Measurements from ENCODE around the gene ENKUR.

ENKUR gene

DNA sequence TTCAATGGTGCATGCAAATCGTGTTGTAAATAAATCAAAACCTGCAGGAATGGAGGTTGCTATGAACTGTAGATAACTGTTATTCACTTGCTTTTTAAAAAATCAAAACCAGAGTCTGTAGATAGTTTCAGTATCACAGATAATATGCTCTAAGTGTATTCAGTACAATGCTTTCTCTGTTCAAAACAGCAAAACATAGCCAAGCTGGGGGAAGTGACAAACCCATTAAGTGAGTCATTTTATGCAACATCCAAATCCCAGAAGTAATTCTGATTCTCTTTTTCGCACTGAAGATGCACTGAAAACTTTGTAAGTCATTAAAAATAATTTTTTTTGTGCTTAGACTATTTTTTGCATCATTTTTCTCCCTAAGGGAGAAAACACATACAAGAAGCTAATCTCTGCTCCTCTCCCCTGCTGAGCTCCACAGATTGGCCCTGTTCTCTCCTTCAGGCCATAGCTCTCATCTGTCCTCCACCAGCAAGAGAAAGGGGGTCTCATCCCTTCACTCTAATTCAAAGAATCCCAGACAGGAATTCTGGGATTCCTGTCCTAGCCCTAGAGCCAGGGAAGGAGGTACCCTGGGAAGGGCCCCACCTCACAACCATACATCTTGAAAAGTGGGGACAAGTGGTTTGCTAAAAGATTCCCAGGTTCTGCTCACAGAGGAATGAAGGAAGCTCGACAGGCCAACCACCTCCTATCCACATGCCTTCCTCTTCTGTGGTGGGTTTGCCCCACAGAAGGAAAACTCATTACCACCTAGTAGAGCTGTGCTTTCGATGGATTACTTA is 68.5 kb downstream of the ENKUR start:
- no peak for DNase-seq (ENCODE audit: low spot score)
- TF ChIP-seq, protein P1, sequence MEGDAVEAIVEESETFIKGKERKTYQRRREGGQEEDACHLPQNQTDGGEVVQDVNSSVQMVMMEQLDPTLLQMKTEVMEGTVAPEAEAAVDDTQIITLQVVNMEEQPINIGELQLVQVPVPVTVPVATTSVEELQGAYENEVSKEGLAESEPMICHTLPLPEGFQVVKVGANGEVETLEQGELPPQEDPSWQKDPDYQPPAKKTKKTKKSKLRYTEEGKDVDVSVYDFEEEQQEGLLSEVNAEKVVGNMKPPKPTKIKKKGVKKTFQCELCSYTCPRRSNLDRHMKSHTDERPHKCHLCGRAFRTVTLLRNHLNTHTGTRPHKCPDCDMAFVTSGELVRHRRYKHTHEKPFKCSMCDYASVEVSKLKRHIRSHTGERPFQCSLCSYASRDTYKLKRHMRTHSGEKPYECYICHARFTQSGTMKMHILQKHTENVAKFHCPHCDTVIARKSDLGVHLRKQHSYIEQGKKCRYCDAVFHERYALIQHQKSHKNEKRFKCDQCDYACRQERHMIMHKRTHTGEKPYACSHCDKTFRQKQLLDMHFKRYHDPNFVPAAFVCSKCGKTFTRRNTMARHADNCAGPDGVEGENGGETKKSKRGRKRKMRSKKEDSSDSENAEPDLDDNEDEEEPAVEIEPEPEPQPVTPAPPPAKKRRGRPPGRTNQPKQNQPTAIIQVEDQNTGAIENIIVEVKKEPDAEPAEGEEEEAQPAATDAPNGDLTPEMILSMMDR (IDR thresholded peaks at IDR 0.05; ENCODE audit: borderline replicate concordance, control extremely low read depth, extremely low read depth, insufficient read depth, missing control alignments), result no peak
- in situ Hi-C loops (cut with MboI; ENCODE audit: low sequenced_read_pairs, unreplicated experiment), result no loop called here

DNA sequence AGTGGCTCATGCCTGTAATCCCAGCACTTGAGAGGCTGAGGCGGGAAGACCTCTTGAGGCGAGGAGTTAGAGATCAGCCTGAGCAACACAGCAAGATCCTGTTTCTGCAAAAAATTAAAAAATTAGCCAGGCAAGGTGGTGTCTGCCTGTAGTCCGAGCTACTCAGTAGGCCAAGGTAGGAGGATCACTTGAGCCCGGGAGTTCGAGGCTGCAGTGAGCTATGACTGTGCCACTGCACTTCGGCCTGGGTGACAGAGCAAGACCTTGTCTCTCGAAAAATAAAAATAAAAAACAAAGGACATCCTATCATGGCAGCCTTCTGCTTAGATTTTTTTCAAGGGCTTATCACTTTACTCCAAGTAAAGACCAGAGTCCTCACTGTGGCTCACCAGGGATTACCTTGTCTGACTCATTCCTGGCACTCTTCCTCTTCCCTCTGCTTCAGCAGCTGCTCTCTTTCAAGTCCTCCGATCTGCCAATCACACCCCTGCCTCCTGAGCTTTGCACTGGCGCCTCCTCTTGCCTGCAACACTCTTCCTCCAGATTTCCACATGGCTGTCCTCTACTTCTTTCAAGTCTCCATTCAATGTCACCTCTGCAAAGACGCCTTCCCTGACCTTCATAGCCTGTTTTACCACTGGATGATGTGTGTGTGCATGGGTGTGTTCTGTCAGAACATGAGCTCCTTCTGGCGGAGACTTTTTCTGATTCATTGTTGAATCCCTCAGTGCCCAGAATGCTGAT is 71.3 kb downstream of the ENKUR start:
- DNase-seq (ENCODE audit: low spot score), result no peak
- TF ChIP-seq, protein P1 (IDR thresholded peaks at IDR 0.05; ENCODE audit: borderline replicate concordance, control extremely low read depth, extremely low read depth, insufficient read depth, missing control alignments), result no peak
- in situ Hi-C loops (cut with MboI; ENCODE audit: low sequenced_read_pairs, unreplicated experiment), result no loop called here

DNA sequence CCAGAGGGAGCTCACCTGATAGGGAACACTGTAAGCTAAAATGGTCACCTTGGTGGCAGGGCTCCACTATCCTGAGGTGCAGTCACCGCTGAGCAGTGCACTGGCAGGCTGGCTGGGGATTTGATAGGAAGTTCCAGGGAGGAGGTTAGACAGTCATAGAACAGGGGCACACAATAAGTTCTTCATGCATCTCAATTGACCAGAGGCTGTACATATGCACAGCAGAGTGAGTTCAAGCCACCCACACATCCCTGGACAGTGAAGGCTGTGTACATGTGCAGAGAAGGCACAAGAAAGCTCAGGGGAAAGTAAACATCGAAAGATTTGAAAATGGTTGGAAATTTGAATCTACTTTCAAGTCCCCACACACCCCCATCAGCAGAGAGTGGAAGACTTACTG is 77.4 kb downstream of the ENKUR start:
- no peak for DNase-seq (ENCODE audit: low spot score)
- TF ChIP-seq, protein P1 (IDR thresholded peaks at IDR 0.05; ENCODE audit: borderline replicate concordance, control extremely low read depth, extremely low read depth, insufficient read depth, missing control alignments), result no peak

DNA sequence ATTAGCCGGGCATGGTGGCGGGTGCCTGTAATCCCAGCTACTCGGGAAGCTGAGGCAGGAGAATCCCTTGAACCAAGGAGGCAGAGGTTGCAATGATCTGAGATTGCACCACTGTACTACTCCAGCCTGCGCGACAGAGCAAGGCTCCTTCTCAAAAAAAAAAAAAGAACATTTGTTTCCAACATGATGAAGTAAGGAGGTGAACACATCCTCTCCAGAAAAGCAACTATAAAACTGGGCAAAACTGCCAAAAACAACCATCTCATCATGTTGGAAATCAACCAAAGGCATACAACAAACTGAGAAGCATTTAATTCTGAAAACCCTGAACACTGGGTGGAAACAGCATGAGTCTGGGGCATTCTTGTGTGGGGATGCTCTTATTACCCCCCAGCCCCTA is 77.9 kb downstream of the ENKUR start:
- TF ChIP-seq, protein P1 (IDR thresholded peaks at IDR 0.05; ENCODE audit: borderline replicate concordance, control extremely low read depth, extremely low read depth, insufficient read depth, missing control alignments), result no peak
- in situ Hi-C loops (cut with MboI; ENCODE audit: low sequenced_read_pairs, unreplicated experiment), result no loop called here
- no peak for DNase-seq (ENCODE audit: low spot score)

More for the DNA sequence above, 77.4 kb downstream of the ENKUR start:
- in situ Hi-C loops (cut with MboI; ENCODE audit: low sequenced_read_pairs, unreplicated experiment), result no loop called here

DNA sequence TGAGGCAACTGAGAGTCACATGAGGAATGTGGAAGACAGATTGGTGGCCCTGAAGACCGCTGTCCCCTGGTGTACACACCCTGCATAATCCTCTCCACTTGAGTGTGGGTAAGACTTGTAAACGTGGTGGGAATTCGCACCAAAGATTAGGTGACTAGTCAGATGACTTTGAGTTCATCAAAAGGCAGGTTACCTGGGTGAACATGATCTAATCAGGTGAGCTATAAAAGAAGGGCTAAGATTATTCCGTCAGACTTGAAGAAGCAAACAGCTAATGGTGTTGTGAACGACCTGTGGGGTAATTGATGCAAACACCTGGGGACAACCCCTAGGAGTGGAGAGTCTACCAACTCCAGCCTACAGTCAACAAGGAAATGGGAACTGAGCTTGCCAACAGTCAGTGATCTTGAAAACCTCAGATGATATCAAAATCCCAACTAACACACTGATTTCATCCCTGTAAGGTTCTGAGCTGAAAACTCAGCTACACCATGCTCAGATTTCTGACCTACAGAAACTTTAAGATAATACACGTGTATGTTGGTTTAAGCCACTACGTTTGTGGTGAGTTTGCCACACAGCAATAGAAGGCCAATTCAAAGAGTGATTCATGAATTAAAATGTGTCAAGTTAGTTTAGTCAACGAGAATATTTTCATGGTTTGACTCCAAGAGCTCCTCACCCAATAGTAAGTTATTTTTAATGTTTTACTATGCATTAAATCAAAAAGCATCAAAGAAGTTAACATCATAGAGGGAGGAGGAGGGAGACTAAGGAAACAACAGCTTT is 80.3 kb downstream of the ENKUR start:
- DNase-seq (ENCODE audit: low spot score), result no peak

More for the DNA sequence above, 80.3 kb downstream of the ENKUR start:
- in situ Hi-C loops (cut with MboI; ENCODE audit: low sequenced_read_pairs, unreplicated experiment), result no loop called here
- TF ChIP-seq, protein P1 (IDR thresholded peaks at IDR 0.05; ENCODE audit: borderline replicate concordance, control extremely low read depth, extremely low read depth, insufficient read depth, missing control alignments), result no peak
